Measurements from ENCODE around the gene TAF5. TPM values are rescaled to one million over a fixed set of nuclear protein-coding genes. Genes with fewer than 3 reads are reported as not detected.

TAF5 gene
- total and polyA plus RNA-seq, 4 donors = 2.0 to 5.4 (median 2.6) TPM

- H3K9ac ChIP-seq (ENCODE audit: insufficient read depth in 1 of 2, low read length in 2 of 2) = no peak overlapping the region
- TF ChIP-seq CTCF (IDR thresholded peaks at IDR 0.05; ENCODE audit: control extremely low read depth, extremely low read depth) = no peak
- DNase-seq = no peak
- WGBS, 2 donors = 88 to 95% methylated on average over 5 of the region's 5 CpGs
- peaks cover 0 to 2% (median 0%) of the 10 kb centered on the region in 5 donors for H3K4me1 ChIP-seq (ENCODE audit: control insufficient read depth in 5 of 5, insufficient read depth in 5 of 5, low read length in 5 of 5)
- no peaks in the 10 kb centered on the region for H3K9me3 ChIP-seq (ENCODE audit: control insufficient read depth in 4 of 4, insufficient read depth in 3 of 4, low read length in 3 of 4)
- no peaks in the 10 kb centered on the region for H3K27me3 ChIP-seq (ENCODE audit: control insufficient read depth in 3 of 3, insufficient read depth in 3 of 3, low read length in 2 of 3)
- H3K36me3 ChIP-seq (ENCODE audit: control insufficient read depth in 4 of 4, insufficient read depth in 4 of 4, low read length in 4 of 4) = peaks cover 28 to 49% (median 35%) of the 10 kb centered on the region in 4 donors
- H3K4me3 ChIP-seq = no peak overlapping the region
- no peak for ATAC-seq (ENCODE audit: insufficient read depth, low FRiP score)
- H3K27ac ChIP-seq (ENCODE audit: low read depth in 1 of 2, low read length in 1 of 2) = no peak overlapping the region
These were observed 61.9 kb downstream of the TAF5 start for GRCh38 chr10:103429647-103430046.

DNA sequence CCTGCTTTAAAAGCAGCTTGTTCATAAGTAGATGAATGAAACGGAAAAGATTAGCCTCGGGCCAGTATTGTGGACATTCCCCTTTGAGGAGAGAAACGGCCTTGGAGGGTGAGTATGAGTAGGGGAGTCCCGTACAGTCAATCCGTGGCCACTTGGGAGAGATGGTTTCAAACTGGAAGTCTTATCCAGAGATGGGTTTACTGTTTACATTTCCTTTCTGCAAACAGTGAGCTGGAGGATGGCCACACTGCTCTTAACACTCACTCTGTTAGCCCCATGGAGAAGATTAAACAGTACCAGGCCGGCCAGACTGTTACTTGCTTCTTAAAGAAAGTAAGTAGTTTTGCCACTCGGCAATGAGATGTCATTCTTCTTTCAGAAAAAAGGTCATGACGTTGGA lies 64.1 kb downstream of the TAF5 start:
- peaks cover 29 to 50% (median 39%) of the 10 kb centered on the region in 4 donors for H3K36me3 ChIP-seq (ENCODE audit: control insufficient read depth in 4 of 4, insufficient read depth in 4 of 4, low read length in 4 of 4)
- no peak for TF ChIP-seq CTCF (IDR thresholded peaks at IDR 0.05; ENCODE audit: control extremely low read depth, extremely low read depth)

GRCh38 chr10:103433858-103434257 lies 66.1 kb downstream of the TAF5 start:
- H3K36me3 ChIP-seq (ENCODE audit: control insufficient read depth in 4 of 4, insufficient read depth in 4 of 4, low read length in 4 of 4) = peaks cover 27 to 56% (median 41%) of the 10 kb centered on the region in 4 donors
- H3K27ac ChIP-seq (ENCODE audit: low read depth in 1 of 2, low read length in 1 of 2) = no peak overlapping the region
- peaks cover 0 to 2% (median 0%) of the 10 kb centered on the region in 5 donors for H3K4me1 ChIP-seq (ENCODE audit: control insufficient read depth in 5 of 5, insufficient read depth in 5 of 5, low read length in 5 of 5)
- H3K27me3 ChIP-seq (ENCODE audit: control insufficient read depth in 3 of 3, insufficient read depth in 3 of 3, low read length in 2 of 3) = no peaks in the 10 kb centered on the region
- H3K4me3 ChIP-seq = no peak overlapping the region
- DNase-seq (no peak), ATAC-seq (ENCODE audit: insufficient read depth, low FRiP score) (peak; percentile 75)
- no peaks in the 10 kb centered on the region for H3K9me3 ChIP-seq (ENCODE audit: control insufficient read depth in 4 of 4, insufficient read depth in 3 of 4, low read length in 3 of 4)
- WGBS, 2 donors = 48 to 51% methylated on average over 2 of the region's 2 CpGs
- no peak for TF ChIP-seq CTCF (IDR thresholded peaks at IDR 0.05; ENCODE audit: control extremely low read depth, extremely low read depth)
- H3K9ac ChIP-seq (ENCODE audit: insufficient read depth in 1 of 2, low read length in 2 of 2) = no peak overlapping the region

More for the DNA sequence above, 64.1 kb downstream of the TAF5 start:
- peaks cover 0 to 2% (median 0%) of the 10 kb centered on the region in 5 donors for H3K4me1 ChIP-seq (ENCODE audit: control insufficient read depth in 5 of 5, insufficient read depth in 5 of 5, low read length in 5 of 5)
- ATAC-seq (ENCODE audit: insufficient read depth, low FRiP score) (no peak), DNase-seq (peak in 1 of 3 donors; percentile 18)
- no peaks in the 10 kb centered on the region for H3K9me3 ChIP-seq (ENCODE audit: control insufficient read depth in 4 of 4, insufficient read depth in 3 of 4, low read length in 3 of 4)
- no peak overlapping the region for H3K9ac ChIP-seq (ENCODE audit: insufficient read depth in 1 of 2, low read length in 2 of 2)
- no peak overlapping the region for H3K27ac ChIP-seq (ENCODE audit: low read depth in 1 of 2, low read length in 1 of 2)
- 43 to 70% methylated on average over 8 of the region's 8 CpGs for WGBS, 2 donors
- no peaks in the 10 kb centered on the region for H3K27me3 ChIP-seq (ENCODE audit: control insufficient read depth in 3 of 3, insufficient read depth in 3 of 3, low read length in 2 of 3)
- H3K4me3 ChIP-seq = no peak overlapping the region

Other genes with a start within 250 kb of the TAF5 start
- 100 to 1,000 TPM in 1 of 2 donors, 10 to 100 TPM in 1; 73.3 to 178 TPM for gene NT5C2, start 174.7 kb upstream of the TAF5 start, total RNA-seq
- 10 to 100 TPM; 32.1 to 55.7 TPM for gene NT5C2, start 174.7 kb upstream of the TAF5 start, polyA plus RNA-seq
- not detected for gene RPEL1, start 122.1 kb upstream of the TAF5 start, total RNA-seq
- gene RPEL1, start 122.1 kb upstream of the TAF5 start, polyA plus RNA-seq = not detected
- under 1 TPM; 0.15 to 0.31 TPM for gene INA, start 90.8 kb upstream of the TAF5 start, total RNA-seq
- gene INA, start 90.8 kb upstream of the TAF5 start, polyA plus RNA-seq = under 1 TPM; 0.04 to 0.07 TPM
- gene PCGF6, start 16.8 kb upstream of the TAF5 start, total RNA-seq = 1 to 10 TPM; 5.8 to 7.7 TPM
- gene PCGF6, start 16.8 kb upstream of the TAF5 start, polyA plus RNA-seq = 1 to 10 TPM; 5.2 to 7.3 TPM
- 100 to 1,000 TPM in 1 of 2 donors, 10 to 100 TPM in 1; 38.6 to 212 TPM for gene ATP5MK, start 28.5 kb downstream of the TAF5 start, total RNA-seq
- 1,000 to 10,000 TPM in 1 of 2 donors, 100 to 1,000 TPM in 1; 403 to 1,220 TPM for gene ATP5MK, start 28.5 kb downstream of the TAF5 start, polyA plus RNA-seq
- 10 to 100 TPM; 23.2 to 30.1 TPM for gene PDCD11, start 28.6 kb downstream of the TAF5 start, total RNA-seq
- 10 to 100 TPM; 15.2 to 17.3 TPM for gene PDCD11, start 28.6 kb downstream of the TAF5 start, polyA plus RNA-seq
- 10 to 100 TPM; 11.7 to 43.2 TPM for gene CALHM2, start 84.4 kb downstream of the TAF5 start, total RNA-seq
- gene CALHM2, start 84.4 kb downstream of the TAF5 start, polyA plus RNA-seq = 10 to 100 TPM; 17.0 to 32.9 TPM
- gene CALHM1, start 90.9 kb downstream of the TAF5 start, total RNA-seq = not detected
- gene CALHM1, start 90.9 kb downstream of the TAF5 start, polyA plus RNA-seq = not detected
- gene CALHM3, start 111.3 kb downstream of the TAF5 start, total RNA-seq = under 1 TPM in 1 of 2 donors, not detected in 1; 0.15 TPM
- gene CALHM3, start 111.3 kb downstream of the TAF5 start, polyA plus RNA-seq = under 1 TPM in 1 of 2 donors, not detected in 1; 0.02 TPM
- gene NEURL1, start 125.7 kb downstream of the TAF5 start, total RNA-seq = under 1 TPM; 0.14 to 0.80 TPM
- 1 to 10 TPM in 1 of 2 donors, under 1 TPM in 1; 0.69 to 2.0 TPM for gene NEURL1, start 125.7 kb downstream of the TAF5 start, polyA plus RNA-seq